ENCODE results near the gene PROX2. TPM values are rescaled to one million over a fixed set of nuclear protein-coding genes. Genes with fewer than 3 reads are reported as not detected.

The PROX2 gene
- total RNA-seq, 1 donor from 2014 or later: not detected

- peaks cover 6% of the 10 kb centered on the region for H3K36me3 Mint-ChIP-seq (ENCODE audit: low read depth)
- no peak for TF ChIP-seq CTCF (conservative IDR thresholded peaks at IDR 0.05)
Observed at GRCh38 chr14:74908861-74909341, 33.0 kb upstream of the PROX2 start.

GRCh38 chr14:74907744-74908143 lies 31.8 kb upstream of the PROX2 start:
- no peaks in the 10 kb centered on the region for H3K9me3 Mint-ChIP-seq
- H3K36me3 Mint-ChIP-seq (ENCODE audit: low read depth): peaks cover 10% of the 10 kb centered on the region
- H3K4me1 Mint-ChIP-seq: peaks cover 5% of the 10 kb centered on the region
- no peak for DNase-seq (ENCODE audit: low read depth, low spot score)
- H3K27ac Mint-ChIP-seq (ENCODE audit: unreplicated experiment): no peak overlapping the region
- no peak for TF ChIP-seq CTCF (conservative IDR thresholded peaks at IDR 0.05)
- H3K4me3 Mint-ChIP-seq: no peak overlapping the region
- H3K27me3 Mint-ChIP-seq (ENCODE audit: low read depth): no peaks in the 10 kb centered on the region

More at GRCh38 chr14:74908861-74909341, 33.0 kb upstream of the PROX2 start:
- Mint-ChIP-seq H3K4me3 (no peak overlapping the region), H3K27ac (ENCODE audit: unreplicated experiment) (no peak overlapping the region), H3K27me3 (ENCODE audit: low read depth) (no peaks in the 10 kb centered on the region), H3K9me3 (no peaks in the 10 kb centered on the region), H3K4me1 (no peaks in the 10 kb centered on the region)
- no peak for DNase-seq (ENCODE audit: low read depth, low spot score)

GRCh38 chr14:74906925-74907521 lies 31.1 kb upstream of the PROX2 start:
- DNase-seq (ENCODE audit: low read depth, low spot score): no peak
- Mint-ChIP-seq H3K4me1 (peaks cover 8% of the 10 kb centered on the region), H3K27ac (ENCODE audit: unreplicated experiment) (no peak overlapping the region), H3K9me3 (no peaks in the 10 kb centered on the region), H3K4me3 (no peak overlapping the region), H3K36me3 (ENCODE audit: low read depth) (peaks cover 13% of the 10 kb centered on the region), H3K27me3 (ENCODE audit: low read depth) (no peaks in the 10 kb centered on the region)
- peak; percentile 18 for TF ChIP-seq CTCF (conservative IDR thresholded peaks at IDR 0.05)

GRCh38 chr14:74905595-74906142 lies 29.7 kb upstream of the PROX2 start:
- H3K27ac Mint-ChIP-seq (ENCODE audit: unreplicated experiment): no peak overlapping the region
- TF ChIP-seq CTCF (conservative IDR thresholded peaks at IDR 0.05): peak; percentile 90
- peaks cover 13% of the 10 kb centered on the region for H3K36me3 Mint-ChIP-seq (ENCODE audit: low read depth)
- H3K27me3 Mint-ChIP-seq (ENCODE audit: low read depth): no peaks in the 10 kb centered on the region
- DNase-seq (ENCODE audit: low read depth, low spot score): peak; percentile 86
- H3K4me1 Mint-ChIP-seq: peaks cover 8% of the 10 kb centered on the region
- H3K9me3 Mint-ChIP-seq: no peaks in the 10 kb centered on the region
- peak overlapping the region; percentile 41 for H3K4me3 Mint-ChIP-seq

- Mint-ChIP-seq H3K4me3 (no peak overlapping the region), H3K36me3 (ENCODE audit: low read depth) (peaks cover 18% of the 10 kb centered on the region), H3K27ac (ENCODE audit: unreplicated experiment) (no peak overlapping the region)
Observed at GRCh38 chr14:74904635-74905503, 28.9 kb upstream of the PROX2 start.

More at GRCh38 chr14:74904635-74905503, 28.9 kb upstream of the PROX2 start:
- no peaks in the 10 kb centered on the region for H3K9me3 Mint-ChIP-seq
- H3K27me3 Mint-ChIP-seq (ENCODE audit: low read depth): no peaks in the 10 kb centered on the region
- TF ChIP-seq CTCF (conservative IDR thresholded peaks at IDR 0.05): no peak
- H3K4me1 Mint-ChIP-seq: peaks cover 8% of the 10 kb centered on the region
- DNase-seq (ENCODE audit: low read depth, low spot score): no peak

Data from neural crest cell (in vitro differentiated cells).